Measurements from ENCODE around the gene IL4R. TPM values are rescaled to one million over a fixed set of nuclear protein-coding genes. Genes with fewer than 3 reads are reported as not detected.

Gene IL4R
- total RNA-seq, 1 experiment from 2014 or later, result 99.0 TPM

GRCh38 chr16:27291722-27292240 is 22.0 kb upstream of the IL4R start:
- no peaks in the 10 kb centered on the region for H3K36me3 Mint-ChIP-seq (ENCODE audit: insufficient read depth, unreplicated experiment)
- H3K9me3 Mint-ChIP-seq (ENCODE audit: low read depth, unreplicated experiment), result no peaks in the 10 kb centered on the region
- BruUV-seq (replicated peaks), result no TSS peak
- no peak for TF ChIP-seq CTCF (IDR thresholded peaks at IDR 0.05; ENCODE audit: unreplicated experiment)
- CTCF ChIA-PET, result no interaction called here
- no peak overlapping the region for H3K4me3 Mint-ChIP-seq (ENCODE audit: low read depth, unreplicated experiment)
- H3K27me3 Mint-ChIP-seq (ENCODE audit: unreplicated experiment), result no peaks in the 10 kb centered on the region
- H3K27ac Mint-ChIP-seq (ENCODE audit: unreplicated experiment), result no peak overlapping the region
- no peaks in the 10 kb centered on the region for H3K4me1 Mint-ChIP-seq (ENCODE audit: low read depth, unreplicated experiment)
- intact Hi-C loops (cut with micrococcal nuclease; ENCODE audit: unreplicated experiment), result no loop called here
- DNase-seq, result no peak

- no peak for TF ChIP-seq CTCF (IDR thresholded peaks at IDR 0.05; ENCODE audit: unreplicated experiment)
- intact Hi-C loops (cut with micrococcal nuclease; ENCODE audit: unreplicated experiment), result no loop called here
- BruUV-seq (replicated peaks), result no TSS peak
- CTCF ChIA-PET, result no interaction called here
- DNase-seq, result no peak
- Mint-ChIP-seq H3K27me3 (ENCODE audit: unreplicated experiment) (no peaks in the 10 kb centered on the region), H3K4me3 (ENCODE audit: low read depth, unreplicated experiment) (no peak overlapping the region), H3K36me3 (ENCODE audit: insufficient read depth, unreplicated experiment) (no peaks in the 10 kb centered on the region), H3K9me3 (ENCODE audit: low read depth, unreplicated experiment) (no peaks in the 10 kb centered on the region), H3K4me1 (ENCODE audit: low read depth, unreplicated experiment) (no peaks in the 10 kb centered on the region), H3K27ac (ENCODE audit: unreplicated experiment) (no peak overlapping the region)
Measured at GRCh38 chr16:27293343-27293742, 20.4 kb upstream of the IL4R start.

GRCh38 chr16:27298132-27298531 is 15.6 kb upstream of the IL4R start:
- CTCF ChIA-PET, result no interaction called here
- Mint-ChIP-seq H3K4me1 (ENCODE audit: low read depth, unreplicated experiment) (no peaks in the 10 kb centered on the region), H3K27ac (ENCODE audit: unreplicated experiment) (no peak overlapping the region), H3K27me3 (ENCODE audit: unreplicated experiment) (no peaks in the 10 kb centered on the region), H3K4me3 (ENCODE audit: low read depth, unreplicated experiment) (no peak overlapping the region), H3K9me3 (ENCODE audit: low read depth, unreplicated experiment) (no peaks in the 10 kb centered on the region), H3K36me3 (ENCODE audit: insufficient read depth, unreplicated experiment) (no peaks in the 10 kb centered on the region)
- intact Hi-C loops (cut with micrococcal nuclease; ENCODE audit: unreplicated experiment), result no loop called here
- BruUV-seq (replicated peaks), result no TSS peak
- TF ChIP-seq CTCF (IDR thresholded peaks at IDR 0.05; ENCODE audit: unreplicated experiment), result no peak
- DNase-seq, result no peak

- no peak for TF ChIP-seq CTCF (IDR thresholded peaks at IDR 0.05; ENCODE audit: unreplicated experiment)
- BruUV-seq (replicated peaks), result no TSS peak
- no peak for DNase-seq
- CTCF ChIA-PET, result interaction anchor here (0.7 kb wide), 1 partner anchor 15 kb away, joined by 5 read pairs; no protein-coding TSS in a partner anchor
- Mint-ChIP-seq H3K27ac (ENCODE audit: unreplicated experiment) (no peak overlapping the region), H3K9me3 (ENCODE audit: low read depth, unreplicated experiment) (no peaks in the 10 kb centered on the region), H3K4me1 (ENCODE audit: low read depth, unreplicated experiment) (no peaks in the 10 kb centered on the region), H3K4me3 (ENCODE audit: low read depth, unreplicated experiment) (no peak overlapping the region), H3K27me3 (ENCODE audit: unreplicated experiment) (no peaks in the 10 kb centered on the region), H3K36me3 (ENCODE audit: insufficient read depth, unreplicated experiment) (no peaks in the 10 kb centered on the region)
- intact Hi-C loops (cut with micrococcal nuclease; ENCODE audit: unreplicated experiment), result no loop called here
Measured at GRCh38 chr16:27301236-27301861, 12.4 kb upstream of the IL4R start.
